Thoracic aorta (tissue), 2 donors: ENCODE results near the gene MRTFB. TPM values are rescaled to one million over a fixed set of nuclear protein-coding genes. Genes with fewer than 3 reads are reported as not detected.

ENCODE experiments used
- ATAC-seq: fragments of 150-250 bp; one replicate; pipeline ENCODE4 v1.8.0; 2017; ENCODE audit warnings: low read depth; ENCODE audit not compliant: insufficient number of reproducible peaks, low FRiP score
- DNase-seq: peaks from one replicate; pipeline ENCODE4 v3.0.0-alpha.2; 2020; ENCODE audit warnings: low spot score
- H3K27ac ChIP-seq, 2 donors: fragments of 200-600 bp; sonication (generic); 1 replicate in 1 of 2; 2 replicates in 1 of 2; pipeline ENCODE4 v1.5.1; 2016; ENCODE audit warnings: mild to moderate bottlenecking in 2 of 2, moderate library complexity in 2 of 2
- H3K27me3 ChIP-seq: fragments of 200-600 bp; sonication (generic); replicated peaks from 2 replicates; pipeline ENCODE4 v1.6.0; 2016; ENCODE audit warnings: mild to moderate bottlenecking; ENCODE audit not compliant: insufficient read depth
- H3K36me3 ChIP-seq: fragments of 200-600 bp; sonication (generic); one replicate; pipeline ENCODE4 v1.5.1; 2016
- H3K4me1 ChIP-seq, 2 donors: fragments of 200-600 bp; sonication (generic); 1 replicate in 1 of 2; 2 replicates in 1 of 2; pipeline versions ENCODE4 v1.5.1 to v1.6.0; 2016; ENCODE audit warnings: low read depth in 2 of 2, mild to moderate bottlenecking in 1 of 2; ENCODE audit not compliant: control insufficient read depth in 1 of 2
- H3K4me3 ChIP-seq: fragments of 200-600 bp; sonication (generic); 2 replicates; pipeline ENCODE4 v1.5.1; 2016; ENCODE audit warnings: mild to moderate bottlenecking
- H3K9me3 ChIP-seq: fragments of 200-600 bp; sonication (generic); 2 replicates; pipeline ENCODE4 v1.5.1; 2016
- total RNA-seq, 2 donors: library from RNA; depleted of rRNA; stranded (reverse); fragments of >200 nt; gene quantifications; one replicate each; pipeline versions ENCODE4 v1.1.0 to v1.2.3, GENCODE V29; 2016
- TF ChIP-seq, protein P1 (sequence below): fragments of 200-600 bp; sonication (generic); IDR thresholded peaks from one replicate; pipeline ENCODE4 v1.5.1; 2019; ENCODE audit warnings: antibody characterized with exemption

Gene MRTFB
- total RNA-seq, 2 donors from 2014 or later = 38.0 to 73.8 TPM

DNA sequence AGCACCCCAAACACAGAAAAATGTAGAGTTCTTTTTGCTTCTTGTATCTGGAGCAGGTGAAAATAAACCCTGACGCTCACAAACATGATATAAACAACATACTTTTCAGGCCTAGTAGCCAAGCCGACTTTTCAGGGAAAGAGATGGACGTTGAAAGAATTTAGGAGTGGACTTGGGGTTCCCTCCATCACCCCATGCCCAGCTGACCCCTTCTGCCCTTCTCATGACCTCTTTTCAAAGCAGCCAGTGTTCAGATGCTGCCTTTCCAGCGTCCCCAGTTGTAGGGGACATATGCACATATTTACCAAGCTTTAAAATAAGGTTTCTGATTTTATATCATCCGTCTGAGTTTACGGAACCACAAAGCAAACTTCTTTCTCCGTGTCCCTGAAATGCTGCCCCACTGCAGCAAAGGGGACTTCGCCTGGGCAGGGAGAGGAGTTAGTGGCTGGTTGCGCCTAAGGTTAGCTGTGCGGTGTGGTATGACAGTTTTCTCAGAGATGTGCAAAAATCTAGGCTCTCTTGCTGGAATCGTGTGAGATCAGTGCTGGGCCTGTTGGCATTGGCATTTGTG is 235.5 kb downstream of the MRTFB start:
- DNase-seq (no peak), ATAC-seq (no peak)
- no peaks in the 10 kb centered on the region for H3K36me3 ChIP-seq
- no peaks in the 10 kb centered on the region for H3K9me3 ChIP-seq
- H3K4me1 ChIP-seq = peaks cover 16 to 67% of the 10 kb centered on the region in 2 donors
- TF ChIP-seq, protein P1, sequence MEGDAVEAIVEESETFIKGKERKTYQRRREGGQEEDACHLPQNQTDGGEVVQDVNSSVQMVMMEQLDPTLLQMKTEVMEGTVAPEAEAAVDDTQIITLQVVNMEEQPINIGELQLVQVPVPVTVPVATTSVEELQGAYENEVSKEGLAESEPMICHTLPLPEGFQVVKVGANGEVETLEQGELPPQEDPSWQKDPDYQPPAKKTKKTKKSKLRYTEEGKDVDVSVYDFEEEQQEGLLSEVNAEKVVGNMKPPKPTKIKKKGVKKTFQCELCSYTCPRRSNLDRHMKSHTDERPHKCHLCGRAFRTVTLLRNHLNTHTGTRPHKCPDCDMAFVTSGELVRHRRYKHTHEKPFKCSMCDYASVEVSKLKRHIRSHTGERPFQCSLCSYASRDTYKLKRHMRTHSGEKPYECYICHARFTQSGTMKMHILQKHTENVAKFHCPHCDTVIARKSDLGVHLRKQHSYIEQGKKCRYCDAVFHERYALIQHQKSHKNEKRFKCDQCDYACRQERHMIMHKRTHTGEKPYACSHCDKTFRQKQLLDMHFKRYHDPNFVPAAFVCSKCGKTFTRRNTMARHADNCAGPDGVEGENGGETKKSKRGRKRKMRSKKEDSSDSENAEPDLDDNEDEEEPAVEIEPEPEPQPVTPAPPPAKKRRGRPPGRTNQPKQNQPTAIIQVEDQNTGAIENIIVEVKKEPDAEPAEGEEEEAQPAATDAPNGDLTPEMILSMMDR = no peak
- H3K27me3 ChIP-seq = no peaks in the 10 kb centered on the region
- H3K4me3 ChIP-seq = peak overlapping the region; percentile 41
- H3K27ac ChIP-seq = peak overlapping the region; percentile 36 to 57

DNA sequence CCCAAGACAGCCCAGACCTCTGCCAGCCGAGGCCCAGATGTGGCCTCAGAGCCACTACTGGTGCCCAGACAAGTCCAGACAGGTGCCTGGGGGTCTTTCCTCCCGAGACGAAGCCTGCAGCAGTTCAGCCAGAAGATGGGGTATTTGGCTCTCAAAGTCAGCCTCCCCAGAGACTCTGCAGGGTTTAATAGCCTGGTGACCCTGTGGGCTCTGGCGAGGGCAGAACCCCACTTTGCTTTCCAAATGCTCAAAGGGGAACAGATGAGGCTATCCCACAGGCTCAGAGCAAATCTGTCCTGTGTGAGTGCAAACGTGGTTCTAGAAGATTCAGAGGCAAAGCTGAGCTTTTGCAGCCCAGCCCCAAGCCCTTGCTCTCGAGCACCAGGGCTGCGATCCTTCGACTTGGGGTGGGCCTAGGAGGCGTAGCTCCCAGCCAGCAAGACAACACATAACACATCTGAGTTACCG is 236.0 kb downstream of the MRTFB start:
- Histone ChIP-seq H3K36me3 (no peaks in the 10 kb centered on the region), H3K27ac (peak overlapping the region; percentile 36 to 57), H3K9me3 (no peaks in the 10 kb centered on the region), H3K27me3 (no peaks in the 10 kb centered on the region), H3K4me1 (peaks cover 16 to 67% of the 10 kb centered on the region in 2 donors), H3K4me3 (peak overlapping the region; percentile 41)
- TF ChIP-seq, protein P1 = no peak
- ATAC-seq = no peak
- DNase-seq = no peak

DNA sequence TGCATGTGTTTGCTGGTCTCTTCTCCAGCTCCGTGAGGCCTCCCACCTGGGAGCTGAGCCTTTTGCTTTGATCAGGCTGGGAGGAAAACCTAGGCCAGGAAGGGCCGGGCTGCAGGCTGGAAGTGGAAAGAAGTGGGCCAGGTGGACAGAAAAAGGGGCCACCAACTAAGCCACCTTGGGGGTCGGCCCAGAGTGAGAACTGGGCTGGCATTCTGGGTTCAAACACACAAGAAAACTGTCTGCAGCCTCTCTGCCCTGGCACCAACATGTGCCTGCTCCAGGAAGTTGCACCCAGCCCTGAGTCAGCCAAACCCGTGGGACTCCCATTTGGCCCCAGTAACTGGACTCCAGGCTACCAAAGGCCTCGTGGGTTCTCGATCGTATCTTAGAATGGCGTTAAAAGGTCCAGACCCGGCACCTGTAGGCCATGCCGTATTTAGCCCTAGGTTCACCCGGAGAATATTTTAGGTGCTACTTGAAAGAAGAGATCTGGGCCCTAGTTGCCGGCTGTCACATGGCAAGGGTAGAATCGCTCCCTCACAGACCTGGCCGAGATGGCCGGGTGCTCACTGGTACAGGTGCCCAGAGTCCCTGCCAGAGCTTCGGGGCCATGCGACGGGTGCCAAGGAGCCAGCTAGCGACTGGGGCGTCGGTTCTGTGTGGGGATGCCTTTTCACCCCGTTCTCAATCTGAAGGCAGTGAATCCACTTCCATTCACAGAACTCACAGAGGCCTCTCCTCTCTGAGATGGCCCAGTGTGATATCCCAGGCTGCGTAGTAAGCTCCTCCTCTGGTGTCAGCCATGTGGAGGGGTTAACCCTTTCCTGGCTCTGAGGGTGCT is 236.6 kb downstream of the MRTFB start:
- Histone ChIP-seq H3K27ac (peak overlapping the region; percentile 36 to 57), H3K4me3 (peak overlapping the region; percentile 41), H3K4me1 (peaks cover 16 to 67% of the 10 kb centered on the region in 2 donors), H3K27me3 (no peaks in the 10 kb centered on the region), H3K36me3 (no peaks in the 10 kb centered on the region), H3K9me3 (no peaks in the 10 kb centered on the region)
- DNase-seq (no peak), ATAC-seq (no peak)
- TF ChIP-seq, protein P1 = no peak

DNA sequence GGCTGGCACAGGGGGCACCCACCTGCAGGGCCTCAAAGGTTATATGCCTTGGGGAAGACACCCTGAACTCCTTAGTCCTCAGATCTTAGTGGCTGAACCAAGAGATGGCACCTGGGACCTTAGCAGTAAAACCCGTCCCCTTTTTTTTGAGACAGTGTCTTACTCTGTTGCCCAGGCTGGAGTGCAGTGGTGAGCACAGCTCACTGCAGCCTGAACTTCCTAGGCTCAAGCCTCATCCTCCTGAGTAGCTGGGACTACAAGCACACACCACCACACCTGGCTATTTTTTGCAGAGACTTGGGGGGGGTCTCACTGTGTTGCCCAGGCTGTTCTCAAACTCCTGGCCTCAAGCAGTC is 237.2 kb downstream of the MRTFB start:
- peaks cover 16 to 67% of the 10 kb centered on the region in 2 donors for H3K4me1 ChIP-seq
- ATAC-seq = no peak
- TF ChIP-seq, protein P1 = no peak
- H3K4me3 ChIP-seq = peak overlapping the region; percentile 41
- no peak for DNase-seq
- H3K9me3 ChIP-seq = no peaks in the 10 kb centered on the region
- H3K36me3 ChIP-seq = no peaks in the 10 kb centered on the region
- peak overlapping the region; percentile 33 to 57 for H3K27ac ChIP-seq
- no peaks in the 10 kb centered on the region for H3K27me3 ChIP-seq
